ENCODE data around the gene SERHL2.
"Not testable (repeated sequence)": the region's sequence is repeated elsewhere in the genome, so short reads cannot be mapped to it uniquely, and the experiment has no call there.

SERHL2 gene

DNA sequence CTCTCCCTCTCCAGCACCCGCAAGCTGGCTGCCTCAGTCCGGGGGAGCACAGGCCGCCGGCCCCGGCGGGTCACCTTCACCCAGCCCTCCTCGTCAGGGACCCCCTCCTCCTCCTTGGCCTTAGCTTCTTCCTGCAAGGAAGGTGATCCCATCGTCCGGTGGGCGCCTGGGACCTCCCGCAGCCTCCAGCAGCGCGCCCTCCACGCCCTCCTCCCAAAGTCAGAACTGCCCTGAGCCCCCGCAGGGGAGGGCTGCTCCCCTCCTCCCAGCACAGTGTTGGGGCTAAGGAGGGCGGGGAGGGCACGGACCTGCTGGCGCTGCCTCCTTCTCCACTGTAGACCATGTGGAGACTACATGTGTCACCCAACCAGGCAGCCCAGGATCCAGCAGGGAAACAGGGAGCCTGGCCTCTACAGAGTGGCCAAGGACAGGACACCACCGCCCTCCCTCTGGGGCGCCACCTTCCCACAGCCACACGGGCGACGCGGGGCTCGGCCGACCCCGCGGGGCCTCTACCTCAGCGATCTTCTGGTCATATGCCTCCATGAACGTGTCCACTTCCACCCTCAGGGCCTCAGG is 22.3 kb downstream of the SERHL2 start:
- peaks cover 81% of the 10 kb centered on the region for H3K36me3 Mint-ChIP-seq (ENCODE audit: low read depth)
- not testable (repeated sequence) for H3K27me3 Mint-ChIP-seq; H3K4me1 Mint-ChIP-seq (ENCODE audit: low read depth); DNase-seq; H3K9me3 Mint-ChIP-seq; H3K27ac Mint-ChIP-seq; H3K4me3 Mint-ChIP-seq

DNA sequence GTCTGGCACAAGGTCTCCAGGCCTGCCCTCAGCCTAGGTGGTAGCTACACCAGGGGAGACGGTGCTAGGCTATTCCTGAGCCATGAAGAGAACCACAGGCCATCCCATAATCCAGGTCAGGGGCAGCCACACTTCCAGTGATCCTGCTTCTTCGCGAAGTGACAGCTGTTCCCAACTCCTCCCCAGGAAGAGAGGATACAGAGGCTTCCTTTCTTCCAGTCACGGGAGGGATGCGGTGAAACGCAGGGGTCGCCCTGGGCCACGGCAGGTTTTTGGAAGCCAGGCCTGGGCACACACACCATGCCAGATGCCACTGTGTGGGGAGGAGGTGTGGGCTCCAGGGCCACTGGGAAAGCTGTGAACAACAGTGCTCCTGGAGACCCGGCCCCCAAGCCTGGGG is 23.4 kb downstream of the SERHL2 start:
- Mint-ChIP-seq H3K27ac (peak overlapping the region; percentile 50), H3K36me3 (ENCODE audit: low read depth) (peaks cover 76% of the 10 kb centered on the region)
- H3K4me3 Mint-ChIP-seq; H3K9me3 Mint-ChIP-seq; H3K27me3 Mint-ChIP-seq; H3K4me1 Mint-ChIP-seq (ENCODE audit: low read depth); DNase-seq: not testable (repeated sequence)

DNA sequence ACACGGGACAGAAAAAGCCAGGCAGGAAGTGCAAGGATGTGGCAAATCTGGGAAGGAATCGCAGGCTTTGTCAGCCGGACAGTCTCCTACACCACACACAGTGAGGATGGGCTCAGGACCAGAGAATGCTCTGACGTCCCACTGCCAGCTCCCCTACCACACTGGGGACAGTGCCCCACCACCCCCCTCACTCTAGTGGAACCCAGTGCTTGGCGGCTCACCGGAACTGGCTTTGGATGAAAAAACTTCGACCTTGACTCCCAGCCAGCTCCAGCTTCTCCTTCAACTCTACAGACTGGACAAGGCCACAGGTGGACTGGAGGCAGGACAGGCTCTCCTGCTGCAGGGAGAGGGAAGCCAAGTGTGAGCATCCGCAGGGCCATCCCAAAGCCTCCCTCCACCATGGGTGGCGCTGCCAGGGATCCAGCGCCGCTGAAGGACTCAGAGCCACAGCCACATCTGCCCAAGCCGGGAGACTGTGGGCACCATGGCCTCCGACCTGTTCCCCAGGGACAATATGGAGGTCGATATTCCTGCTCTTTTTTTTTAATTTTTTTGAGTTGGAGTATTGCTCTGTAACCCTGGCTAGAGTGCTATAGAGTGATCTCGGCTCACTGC is 24.0 kb downstream of the SERHL2 start:
- peak overlapping the region; percentile 57 for H3K27ac Mint-ChIP-seq
- peaks cover 9% of the 10 kb centered on the region for H3K4me1 Mint-ChIP-seq (ENCODE audit: low read depth)
- H3K36me3 Mint-ChIP-seq (ENCODE audit: low read depth) = peaks cover 76% of the 10 kb centered on the region
- no peak for DNase-seq
- H3K27me3 Mint-ChIP-seq = no peaks in the 10 kb centered on the region
- no peaks in the 10 kb centered on the region for H3K9me3 Mint-ChIP-seq
- no peak overlapping the region for H3K4me3 Mint-ChIP-seq

DNA sequence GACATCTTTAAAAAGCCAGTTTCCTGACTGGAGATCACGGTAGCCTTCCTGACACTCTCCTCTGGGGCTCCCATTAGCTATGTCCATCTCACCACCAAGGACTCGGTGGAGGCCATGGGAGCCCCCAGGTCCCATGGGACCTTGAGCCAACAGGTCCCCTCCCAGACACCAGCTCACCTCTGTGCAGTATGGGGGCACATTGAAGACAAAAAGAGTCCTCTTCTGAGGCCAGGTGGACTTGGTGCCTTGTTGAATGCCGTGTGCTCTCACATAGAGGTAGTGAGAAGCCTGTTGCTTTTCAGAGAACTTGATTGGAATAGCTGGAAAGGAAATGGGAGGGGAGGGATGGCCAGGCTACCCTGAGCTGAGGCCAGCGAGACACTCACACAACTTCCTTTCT is 26.3 kb downstream of the SERHL2 start:
- not testable (repeated sequence) for H3K4me1 Mint-ChIP-seq (ENCODE audit: low read depth); H3K9me3 Mint-ChIP-seq; DNase-seq; H3K27me3 Mint-ChIP-seq
- peaks cover 79% of the 10 kb centered on the region for H3K36me3 Mint-ChIP-seq (ENCODE audit: low read depth)
- peak overlapping the region; percentile 80 for H3K27ac Mint-ChIP-seq
- peak overlapping the region; percentile 69 for H3K4me3 Mint-ChIP-seq

DNA sequence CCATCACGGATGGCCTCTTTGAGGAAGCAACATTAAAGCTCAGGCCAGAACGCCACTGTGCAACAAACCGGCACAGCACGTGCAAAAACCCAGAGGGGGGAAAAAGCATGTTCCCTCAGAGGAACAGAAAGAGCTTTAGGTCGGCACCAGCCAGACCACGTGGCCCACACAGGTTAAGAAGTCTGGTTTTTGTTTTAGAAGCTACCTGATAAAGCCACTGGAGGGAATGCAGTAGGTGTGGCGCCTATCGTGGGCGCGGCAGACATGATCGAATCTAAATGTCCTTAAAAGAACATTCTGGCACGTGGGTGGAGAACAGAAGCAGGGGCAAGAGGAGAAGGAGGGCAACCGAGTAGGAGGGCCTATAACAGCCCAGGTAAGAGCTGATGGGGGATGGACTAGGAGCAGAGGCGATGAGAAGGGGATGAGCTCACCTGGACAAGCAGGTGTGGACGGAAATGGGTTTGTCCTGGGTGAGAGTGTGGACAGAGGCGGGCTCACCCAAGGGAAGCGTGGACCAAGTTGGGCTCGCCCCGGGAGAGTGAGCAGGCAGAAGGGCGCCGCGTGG is 27.5 kb downstream of the SERHL2 start:
- DNase-seq; H3K4me1 Mint-ChIP-seq (ENCODE audit: low read depth); H3K27me3 Mint-ChIP-seq; H3K9me3 Mint-ChIP-seq: not testable (repeated sequence)
- peaks cover 83% of the 10 kb centered on the region for H3K36me3 Mint-ChIP-seq (ENCODE audit: low read depth)
- H3K27ac Mint-ChIP-seq = peak overlapping the region; percentile 96
- H3K4me3 Mint-ChIP-seq = peak overlapping the region; percentile 95

DNA sequence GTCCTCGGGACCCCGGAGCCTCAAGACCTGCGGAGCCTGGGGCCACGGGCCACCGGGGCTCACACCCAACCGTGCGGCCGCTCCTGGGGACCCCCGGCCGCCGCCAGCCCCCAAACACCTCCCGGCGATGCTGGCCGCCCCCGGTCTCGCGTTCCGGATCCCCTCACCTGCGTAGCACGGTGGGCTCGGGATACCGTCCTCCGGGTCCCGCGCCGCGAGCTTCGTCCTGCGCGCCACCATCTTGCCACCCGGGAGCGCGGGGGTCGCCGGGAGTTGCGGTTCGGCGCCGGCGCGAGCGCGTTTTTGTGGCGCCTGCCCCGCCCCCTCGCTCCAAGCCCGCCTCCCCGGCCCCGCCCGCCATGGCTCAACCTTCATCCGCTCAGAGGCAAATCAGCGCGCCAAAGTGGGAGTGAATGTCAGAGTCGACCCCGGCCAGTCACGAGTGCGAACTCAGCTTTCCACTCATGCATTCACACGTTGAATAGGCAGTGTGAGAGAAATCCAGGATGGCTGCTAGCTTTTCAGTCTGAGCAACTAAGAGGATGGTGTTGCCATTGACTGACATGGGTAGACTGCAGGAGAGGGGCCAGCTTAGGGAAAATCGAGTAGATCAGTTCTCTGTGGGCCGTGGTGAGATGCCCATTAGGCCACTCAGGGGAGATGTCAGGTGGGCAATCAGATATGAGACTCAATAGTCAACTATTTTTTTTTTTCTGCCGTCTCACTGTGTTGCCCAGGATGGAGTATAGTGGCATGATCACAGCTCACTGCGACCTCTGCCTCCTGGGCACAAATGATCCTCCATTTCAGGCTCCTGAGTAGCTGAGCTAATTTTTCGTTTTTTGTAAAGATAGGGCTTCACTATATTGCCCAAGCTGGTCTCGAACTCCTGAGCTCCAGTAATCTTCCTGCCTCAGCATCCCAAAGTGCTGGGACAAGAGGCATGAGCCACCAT is 28.3 kb downstream of the SERHL2 start:
- peak overlapping the region; percentile 95 for H3K4me3 Mint-ChIP-seq
- H3K9me3 Mint-ChIP-seq = no peaks in the 10 kb centered on the region
- H3K4me1 Mint-ChIP-seq (ENCODE audit: low read depth) = peaks cover 9% of the 10 kb centered on the region
- H3K27me3 Mint-ChIP-seq = no peaks in the 10 kb centered on the region
- peak; percentile 89 for DNase-seq
- peak overlapping the region; percentile 96 for H3K27ac Mint-ChIP-seq
- peaks cover 89% of the 10 kb centered on the region for H3K36me3 Mint-ChIP-seq (ENCODE audit: low read depth)

DNA sequence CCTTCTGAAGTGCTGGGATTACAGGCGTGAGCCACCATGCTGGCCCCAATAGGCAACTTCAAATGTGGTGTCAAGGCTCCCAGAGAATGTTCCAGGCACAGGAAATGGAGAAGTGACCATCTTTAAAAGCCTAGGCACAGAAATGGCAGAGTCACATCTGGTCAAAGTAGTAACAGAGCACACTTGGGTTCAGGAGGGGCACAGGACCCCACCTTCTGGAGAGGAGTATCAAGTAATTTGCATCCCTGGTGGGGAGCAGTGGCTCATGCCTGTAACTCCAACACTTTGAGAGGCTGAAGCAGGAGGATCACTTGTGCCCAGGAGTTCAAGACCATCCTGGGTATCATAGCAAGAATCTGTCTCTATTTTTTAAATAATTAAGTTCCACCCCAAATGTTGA is 29.2 kb downstream of the SERHL2 start:
- no peak overlapping the region for H3K27ac Mint-ChIP-seq
- H3K27me3 Mint-ChIP-seq = no peaks in the 10 kb centered on the region
- peaks cover 89% of the 10 kb centered on the region for H3K36me3 Mint-ChIP-seq (ENCODE audit: low read depth)
- peaks cover 9% of the 10 kb centered on the region for H3K4me1 Mint-ChIP-seq (ENCODE audit: low read depth)
- H3K4me3 Mint-ChIP-seq = peak overlapping the region; percentile 95
- H3K9me3 Mint-ChIP-seq = no peaks in the 10 kb centered on the region
- DNase-seq = no peak

DNA sequence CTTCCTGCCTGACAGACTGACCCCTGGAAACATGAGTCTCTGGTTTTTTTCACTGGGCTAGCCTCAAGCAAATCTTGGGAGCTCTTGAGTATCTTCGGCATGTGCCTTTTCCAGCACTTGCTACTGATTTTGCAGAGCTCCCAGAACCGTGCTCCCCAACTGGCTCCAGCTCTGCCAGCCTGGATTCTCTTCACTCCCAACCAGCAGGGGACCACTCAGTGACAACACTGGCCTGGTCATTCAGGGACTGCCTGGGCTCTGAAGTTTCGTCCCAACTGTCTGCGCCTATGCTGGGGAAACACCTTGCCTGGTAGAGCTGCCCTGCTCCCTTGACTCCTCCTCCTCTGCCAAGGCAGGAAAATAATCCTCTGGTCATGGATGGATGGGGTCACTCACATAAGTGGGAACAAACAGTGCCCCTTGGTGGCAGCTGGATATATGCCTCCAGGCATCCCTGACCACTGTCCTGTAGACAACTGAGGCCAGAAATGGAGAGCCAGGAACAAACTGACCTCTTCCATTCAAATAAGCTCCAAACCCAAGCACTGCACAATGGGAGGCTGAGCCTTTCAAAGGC is 30.7 kb downstream of the SERHL2 start:
- H3K36me3 Mint-ChIP-seq (ENCODE audit: low read depth) = peaks cover 88% of the 10 kb centered on the region
- no peaks in the 10 kb centered on the region for H3K27me3 Mint-ChIP-seq
- peaks cover 9% of the 10 kb centered on the region for H3K4me1 Mint-ChIP-seq (ENCODE audit: low read depth)
- H3K4me3 Mint-ChIP-seq = no peak overlapping the region
- no peaks in the 10 kb centered on the region for H3K9me3 Mint-ChIP-seq
- H3K27ac Mint-ChIP-seq = peak overlapping the region; percentile 37
- DNase-seq = no peak

DNA sequence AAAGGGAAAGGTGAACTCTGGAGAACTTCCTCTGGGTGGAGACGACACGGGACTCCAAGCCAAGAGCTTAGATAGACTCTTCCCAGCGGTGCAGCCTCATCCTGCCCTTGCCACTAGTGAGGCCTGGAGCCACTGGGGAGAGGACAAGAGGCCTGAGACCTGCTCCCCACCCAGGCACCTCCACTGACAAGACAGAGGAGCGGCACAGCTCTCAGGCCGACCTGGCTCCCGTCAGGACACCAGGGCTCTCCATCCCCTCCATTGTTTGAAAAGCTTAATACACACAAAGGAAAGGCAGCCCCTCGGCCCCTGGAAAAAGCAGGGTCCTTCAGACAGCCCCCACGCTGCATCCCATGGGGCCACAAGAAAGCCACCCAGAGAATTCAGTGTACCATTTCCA is 31.3 kb downstream of the SERHL2 start:
- peaks cover 7% of the 10 kb centered on the region for H3K4me1 Mint-ChIP-seq (ENCODE audit: low read depth)
- peak overlapping the region; percentile 71 for H3K27ac Mint-ChIP-seq
- H3K4me3 Mint-ChIP-seq = no peak overlapping the region
- H3K36me3 Mint-ChIP-seq (ENCODE audit: low read depth) = peaks cover 88% of the 10 kb centered on the region
- H3K27me3 Mint-ChIP-seq = no peaks in the 10 kb centered on the region
- DNase-seq = no peak
- no peaks in the 10 kb centered on the region for H3K9me3 Mint-ChIP-seq

DNA sequence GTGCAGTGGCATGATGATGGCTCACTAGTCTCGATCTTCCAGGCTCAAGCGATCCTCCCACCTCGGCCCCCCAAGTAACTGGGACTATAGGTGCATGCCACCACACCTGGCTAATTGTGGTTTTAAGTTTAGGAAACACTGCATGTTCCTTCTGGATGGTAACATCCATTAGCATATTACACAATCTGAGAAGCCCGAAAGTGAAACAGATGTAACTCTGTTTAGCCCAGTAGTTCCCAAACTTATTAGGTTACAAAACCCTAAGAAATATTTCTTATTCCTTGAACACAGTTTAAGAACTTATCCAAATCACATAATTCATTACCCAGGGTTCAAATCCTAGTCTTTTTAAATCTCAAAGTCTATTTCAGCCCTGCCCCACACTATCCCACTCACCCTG is 32.6 kb downstream of the SERHL2 start:
- peak overlapping the region; percentile 79 for H3K27ac Mint-ChIP-seq
- H3K36me3 Mint-ChIP-seq (ENCODE audit: low read depth) = peaks cover 92% of the 10 kb centered on the region
- no peak overlapping the region for H3K4me3 Mint-ChIP-seq
- H3K27me3 Mint-ChIP-seq = no peaks in the 10 kb centered on the region
- H3K4me1 Mint-ChIP-seq (ENCODE audit: low read depth) = peaks cover 6% of the 10 kb centered on the region
- no peak for DNase-seq
- no peaks in the 10 kb centered on the region for H3K9me3 Mint-ChIP-seq

DNA sequence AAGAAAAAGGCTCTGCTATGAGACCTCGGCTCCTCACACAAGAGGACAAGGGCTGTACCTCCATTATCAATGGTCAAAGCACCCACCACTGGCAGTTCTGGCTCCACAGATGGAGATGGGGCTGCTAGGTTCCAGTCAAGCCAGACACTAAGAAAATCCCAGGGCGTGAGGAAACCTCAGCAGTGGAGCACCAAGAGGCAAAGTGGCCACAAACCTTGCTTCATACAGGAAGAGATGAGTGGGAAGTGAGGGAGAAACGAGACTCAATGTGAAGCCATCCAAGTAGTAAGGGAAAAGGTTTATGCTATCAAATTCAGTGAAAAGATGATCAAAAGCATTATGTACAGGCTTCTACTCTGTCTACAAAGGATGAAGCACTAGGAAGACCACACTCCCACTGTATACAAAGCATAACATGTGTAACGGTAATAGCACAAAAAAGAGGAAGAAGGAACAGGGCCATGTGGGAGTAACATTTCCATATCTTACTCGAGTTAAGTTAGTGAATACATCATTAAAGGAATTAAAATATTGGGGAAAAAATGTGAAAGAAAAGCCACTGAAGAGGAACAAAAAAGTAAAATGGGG is 33.9 kb downstream of the SERHL2 start:
- H3K4me1 Mint-ChIP-seq (ENCODE audit: low read depth) = no peaks in the 10 kb centered on the region
- no peak for DNase-seq
- no peaks in the 10 kb centered on the region for H3K9me3 Mint-ChIP-seq
- H3K27me3 Mint-ChIP-seq = no peaks in the 10 kb centered on the region
- no peak overlapping the region for H3K27ac Mint-ChIP-seq
- no peak overlapping the region for H3K4me3 Mint-ChIP-seq
- peaks cover 96% of the 10 kb centered on the region for H3K36me3 Mint-ChIP-seq (ENCODE audit: low read depth)

DNA sequence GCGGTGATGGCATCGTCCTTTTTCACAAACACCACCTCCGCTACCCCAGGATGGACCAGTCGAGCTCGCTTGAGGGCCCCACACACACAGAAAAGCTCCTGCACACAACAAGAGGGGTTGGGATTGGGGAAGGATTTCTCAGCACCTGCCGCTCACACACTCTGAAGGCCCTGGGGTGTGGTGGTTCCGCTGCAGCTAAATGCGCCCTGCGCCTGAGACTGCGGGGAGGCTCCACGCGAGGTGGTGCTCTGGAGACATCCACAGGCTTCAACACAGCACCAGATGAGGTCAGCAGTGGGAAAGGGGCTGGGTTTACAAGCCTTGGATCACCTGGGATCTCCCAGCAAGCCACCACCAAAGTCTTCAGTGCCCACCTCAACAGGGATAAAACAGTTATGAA is 38.2 kb downstream of the SERHL2 start:
- no peak overlapping the region for H3K27ac Mint-ChIP-seq
- H3K9me3 Mint-ChIP-seq = no peaks in the 10 kb centered on the region
- DNase-seq = no peak
- no peaks in the 10 kb centered on the region for H3K27me3 Mint-ChIP-seq
- H3K36me3 Mint-ChIP-seq (ENCODE audit: low read depth) = peaks cover 96% of the 10 kb centered on the region
- H3K4me3 Mint-ChIP-seq = no peak overlapping the region
- H3K4me1 Mint-ChIP-seq (ENCODE audit: low read depth) = no peaks in the 10 kb centered on the region

DNA sequence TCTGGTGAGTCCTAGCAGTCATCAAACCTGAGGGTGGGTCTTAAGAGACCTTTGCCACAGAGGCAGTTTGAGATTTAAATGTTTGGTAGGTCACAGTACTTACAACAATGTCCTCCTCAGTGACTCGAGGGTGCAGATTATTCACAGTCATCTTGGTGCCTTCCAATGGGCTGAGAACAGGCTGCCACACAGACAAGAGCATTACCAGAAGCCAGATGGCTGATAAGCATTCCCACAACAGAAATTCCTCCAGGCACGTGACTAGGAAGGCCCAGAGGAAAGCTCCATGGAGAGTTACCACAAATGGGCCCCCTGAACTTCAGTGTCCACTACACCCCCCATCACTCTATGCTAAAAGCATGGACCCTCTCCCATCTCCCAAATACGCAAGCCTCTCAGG is 41.7 kb downstream of the SERHL2 start:
- Mint-ChIP-seq H3K9me3 (no peaks in the 10 kb centered on the region), H3K27ac (peak overlapping the region; percentile 50), H3K4me1 (ENCODE audit: low read depth) (no peaks in the 10 kb centered on the region), H3K27me3 (no peaks in the 10 kb centered on the region), H3K4me3 (no peak overlapping the region), H3K36me3 (ENCODE audit: low read depth) (peaks cover 98% of the 10 kb centered on the region)
- no peak for DNase-seq

DNA sequence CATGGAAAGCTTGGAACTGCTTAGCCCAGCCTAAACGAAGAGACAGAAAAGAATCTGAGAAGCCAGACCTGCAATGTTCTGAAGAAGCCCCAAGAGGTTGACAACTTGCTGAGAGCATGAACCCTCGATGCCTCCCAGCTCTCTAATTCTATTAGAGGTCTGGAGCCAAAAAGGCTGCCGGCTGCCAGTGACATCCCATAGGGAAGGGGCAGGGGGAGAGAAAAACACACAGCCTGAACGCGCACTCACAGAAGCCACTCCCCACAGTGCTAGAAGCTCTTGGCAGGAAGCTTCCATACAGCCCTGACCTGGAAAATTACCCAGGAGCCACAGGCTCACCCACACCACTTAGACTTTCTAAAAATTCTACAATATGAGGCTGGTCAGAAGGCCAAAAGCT is 42.6 kb downstream of the SERHL2 start:
- Mint-ChIP-seq H3K36me3 (ENCODE audit: low read depth) (peaks cover 99% of the 10 kb centered on the region), H3K9me3 (no peaks in the 10 kb centered on the region), H3K27me3 (no peaks in the 10 kb centered on the region), H3K27ac (peak overlapping the region; percentile 71), H3K4me3 (no peak overlapping the region), H3K4me1 (ENCODE audit: low read depth) (no peaks in the 10 kb centered on the region)
- no peak for DNase-seq

All from activated T-cell treated with anti-CD3 and anti-CD28 coated beads, Interleukin-2, amount 50 U/mL, for 24 hours (primary cell).